ENCODE data around the gene ZXDA. TPM values are rescaled to one million over a fixed set of nuclear protein-coding genes. Genes with fewer than 3 reads are reported as not detected.
A peak's percentile ranks its signal among the peaks of the same experiment; 100 is the strongest.

Gene ZXDA
- total and polyA plus RNA-seq, 7 donors: 0.64 to 4.7 (median 2.6) TPM

GRCh38 chrX:57930051-57930450 lies 19.8 kb upstream of the ZXDA start:
- intact Hi-C loops (cut with DNase I): loop anchor here (2.0 to 5.0 kb wide), 2 partner anchors 97 to 108 kb away; no protein-coding TSS in a partner anchor
- no peak for ATAC-seq
- no peak for DNase-seq
- H3K4me3 ChIP-seq: no peak overlapping the region
- H3K27me3 ChIP-seq (ENCODE audit: insufficient read depth in 3 of 3, low read length in 2 of 3): no peaks in the 10 kb centered on the region
- WGBS, 3 donors: 46 to 74% (median 60%) methylated on average over 3 of the region's 3 CpGs
- no peak overlapping the region for H3K27ac ChIP-seq
- no peaks in the 10 kb centered on the region for H3K4me1 ChIP-seq
- no peaks in the 10 kb centered on the region for H3K9me3 ChIP-seq
- no peaks in the 10 kb centered on the region for H3K36me3 ChIP-seq (ENCODE audit: insufficient read depth in 1 of 2, low read depth in 1 of 2)
- TF ChIP-seq CTCF (IDR thresholded peaks at IDR 0.05): no peak

- DNase-seq: no peak
- peak; percentile 55 for TF ChIP-seq CTCF (IDR thresholded peaks at IDR 0.05)
- Histone ChIP-seq H3K4me1 (no peaks in the 10 kb centered on the region), H3K27ac (no peak overlapping the region), H3K27me3 (ENCODE audit: insufficient read depth in 3 of 3, low read length in 2 of 3) (no peaks in the 10 kb centered on the region), H3K36me3 (ENCODE audit: insufficient read depth in 1 of 2, low read depth in 1 of 2) (no peaks in the 10 kb centered on the region), H3K4me3 (no peak overlapping the region), H3K9me3 (no peaks in the 10 kb centered on the region)
- intact Hi-C loops (cut with DNase I): loop anchor here (1.0 to 10.0 kb wide), 2 partner anchors 108 to 345 kb away; no protein-coding TSS in a partner anchor
- peak in 3 of 4 donors; percentile 48 to 67 (median 60) for ATAC-seq
Measured at GRCh38 chrX:57929373-57929772, 19.1 kb upstream of the ZXDA start.

GRCh38 chrX:57925806-57926205 lies 15.5 kb upstream of the ZXDA start:
- ATAC-seq: no peak
- no peak for DNase-seq
- intact Hi-C loops (cut with DNase I): loop anchor here in 1 of 2 donors (10.0 kb wide), 1 partner anchor 341 kb away; no protein-coding TSS in a partner anchor
- Histone ChIP-seq H3K27me3 (ENCODE audit: insufficient read depth in 3 of 3, low read length in 2 of 3) (no peaks in the 10 kb centered on the region), H3K4me3 (no peak overlapping the region), H3K36me3 (ENCODE audit: insufficient read depth in 1 of 2, low read depth in 1 of 2) (no peaks in the 10 kb centered on the region), H3K27ac (no peak overlapping the region), H3K4me1 (no peaks in the 10 kb centered on the region), H3K9me3 (no peaks in the 10 kb centered on the region)
- TF ChIP-seq CTCF (IDR thresholded peaks at IDR 0.05): no peak
- WGBS, 3 donors: 42 to 81% (median 67%) methylated on average over 2 of the region's 2 CpGs

- WGBS, 3 donors: 29 to 49% (median 32%) methylated on average over 19 of the region's 19 CpGs
- no peak overlapping the region for H3K27ac ChIP-seq
- no peaks in the 10 kb centered on the region for H3K9me3 ChIP-seq
- H3K4me1 ChIP-seq: no peaks in the 10 kb centered on the region
- intact Hi-C loops (cut with DNase I): no loop called here
- TF ChIP-seq CTCF (IDR thresholded peaks at IDR 0.05): peak; percentile 49
- DNase-seq (peak in 1 of 2 donors; percentile 30), ATAC-seq (peak; percentile 50 to 89 (median 70))
- no peaks in the 10 kb centered on the region for H3K36me3 ChIP-seq (ENCODE audit: insufficient read depth in 1 of 2, low read depth in 1 of 2)
- H3K27me3 ChIP-seq (ENCODE audit: insufficient read depth in 3 of 3, low read length in 2 of 3): peaks cover 0 to 10% (median 0%) of the 10 kb centered on the region in 3 donors
- H3K4me3 ChIP-seq: peak overlapping the region; percentile 41
Measured at GRCh38 chrX:57918750-57919436, 8.6 kb upstream of the ZXDA start.
